GM12872 (cell line): Measurements from ENCODE around the gene NSUN4.

Source experiments
- CTCF ChIP-seq: IDR thresholded peaks from 3 replicates; pipeline ENCODE4 v1.5.1; 2011; ENCODE audit warnings: low read depth, mild to moderate bottlenecking, low read length, moderate library complexity; ENCODE audit not compliant: insufficient read depth

The NSUN4 gene

GRCh38 chr1:46303038-46303871 is 37.4 kb upstream of the NSUN4 start, which contains the start of the genes LRRC41 and UQCRH:
Gene LRRC41, minus strand, starts transcription at chr1:46303616. Its CDS starts 294 bp downstream, at chr1:46303322.
Gene UQCRH, plus strand, starts transcription at chr1:46303698. Its CDS starts 69 bp downstream, at chr1:46303767.
- TF ChIP-seq CTCF, result 0 out of 3 replicates have a peak, but pooled peaks have one; percentile 19

GRCh38 chr1:46303872-46304326 is 36.7 kb upstream of the NSUN4 start:
- TF ChIP-seq CTCF, result no peak

GRCh38 chr1:46306159-46306530 is 34.5 kb upstream of the NSUN4 start:
- no peak for TF ChIP-seq CTCF

- TF ChIP-seq CTCF, result no peak
Measured at GRCh38 chr1:46309401-46310159, 31.0 kb upstream of the NSUN4 start.

GRCh38 chr1:46310321-46310720 is 30.3 kb upstream of the NSUN4 start:
- no peak for TF ChIP-seq CTCF

- TF ChIP-seq CTCF, result no peak
Measured at GRCh38 chr1:46315669-46316403, 24.8 kb upstream of the NSUN4 start.

GRCh38 chr1:46317323-46317722 is 23.3 kb upstream of the NSUN4 start:
- TF ChIP-seq CTCF, result no peak
